Adrenal gland (tissue), 5 donors: ENCODE data around the gene AHR.
"Not testable (repeated sequence)": the region's sequence is repeated elsewhere in the genome, so short reads cannot be mapped to it uniquely, and the experiment has no call there.

ENCODE experiments used
- CTCF ChIP-seq, 6 experiments: fragments of 450-650 bp in 4 of 6; fragments of 200-600 bp in 2 of 6; sonication (generic) in 1 of 6; IDR thresholded peaks; 1 replicate in 5 of 6; 2 replicates in 1 of 6; pipeline versions ENCODE4 v1.5.1 to v1.8.0; 2016 to 2021; ENCODE audit warnings: antibody characterized with exemption in 6 of 6, mild to moderate bottlenecking in 2 of 6, moderate library complexity in 1 of 6
- POLR2A ChIP-seq, 2 donors: fragments of 450-650 bp; IDR thresholded peaks; one replicate each; pipeline ENCODE4 v1.6.1; 2017; ENCODE audit warnings: antibody characterized with exemption in 2 of 2, mild to moderate bottlenecking in 2 of 2, moderate library complexity in 1 of 2
- donor health status: DM: no; HTN: no; CAD: no.

GRCh38 chr7:17394563-17394962 lies 96.1 kb downstream of the AHR start:
- not testable (repeated sequence) for TF ChIP-seq CTCF, POLR2A (IDR thresholded peaks at IDR 0.05)
